GM18951 (cell line): ENCODE data around the gene FGR.

Experiments
- POLR2A ChIP-seq: IDR thresholded peaks from 4 replicates; pipeline ENCODE4 v1.6.1; 2011; ENCODE audit warnings: mild to moderate bottlenecking; ENCODE audit not compliant: insufficient read length, insufficient read depth; ENCODE audit errors: extremely low read depth
- in situ Hi-C: fragments of 300-500 bp; cut with MboI; formaldehyde crosslinking; loops from one replicate; pipeline ENCODE4 v1.12.0; 2022; ENCODE audit warnings: low sequenced_read_pairs, mixed read lengths, inconsistent platforms; ENCODE audit not compliant: unreplicated experiment

Gene FGR

GRCh38 chr1:27602462-27603308 is 32.3 kb downstream of the FGR start:
- in situ Hi-C loops: no loop called here
- TF ChIP-seq POLR2A: no peak

- no peak for TF ChIP-seq POLR2A
- in situ Hi-C loops: no loop called here
These were observed 33.1 kb downstream of the FGR start for GRCh38 chr1:27601771-27602461.

GRCh38 chr1:27601321-27601770 is 33.6 kb downstream of the FGR start:
- in situ Hi-C loops: no loop called here
- no peak for TF ChIP-seq POLR2A

GRCh38 chr1:27600498-27601175 is 34.3 kb downstream of the FGR start:
- in situ Hi-C loops: no loop called here
- no peak for TF ChIP-seq POLR2A

- in situ Hi-C loops: no loop called here
- no peak for TF ChIP-seq POLR2A
These were observed 35.1 kb downstream of the FGR start for GRCh38 chr1:27599605-27600497.

DNA sequence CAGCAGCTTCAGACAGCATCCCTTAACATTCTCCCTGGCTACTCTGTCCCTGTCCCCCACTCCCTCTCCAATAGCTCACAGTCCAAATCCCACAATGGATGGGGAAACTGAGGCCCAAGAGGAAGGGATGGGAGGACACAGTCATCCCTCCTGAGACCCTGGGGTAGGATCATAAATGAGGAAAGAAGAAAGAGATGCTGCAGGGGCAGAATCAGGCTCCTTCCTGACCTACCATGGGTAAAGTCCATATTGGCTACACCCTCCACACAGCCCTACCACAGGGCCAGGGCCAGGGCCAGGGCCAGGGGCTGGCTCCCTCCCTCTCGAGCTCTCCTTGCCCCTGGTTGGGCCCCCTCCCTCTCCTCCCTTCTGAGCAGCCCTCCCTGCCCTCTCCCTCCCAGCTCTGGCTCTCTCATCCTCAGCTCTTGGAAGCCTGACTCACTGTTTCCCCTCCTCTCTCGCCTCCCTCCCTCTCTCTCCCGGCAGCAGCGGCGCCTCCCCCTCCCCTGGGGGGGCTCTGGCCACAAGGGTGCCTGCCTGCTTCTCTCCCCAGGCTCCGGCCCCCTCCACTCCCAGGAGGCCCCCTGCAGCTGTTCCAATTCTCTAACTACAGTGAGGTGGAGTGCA is 36.0 kb downstream of the FGR start:
- no peak for TF ChIP-seq POLR2A
- in situ Hi-C loops: no loop called here

DNA sequence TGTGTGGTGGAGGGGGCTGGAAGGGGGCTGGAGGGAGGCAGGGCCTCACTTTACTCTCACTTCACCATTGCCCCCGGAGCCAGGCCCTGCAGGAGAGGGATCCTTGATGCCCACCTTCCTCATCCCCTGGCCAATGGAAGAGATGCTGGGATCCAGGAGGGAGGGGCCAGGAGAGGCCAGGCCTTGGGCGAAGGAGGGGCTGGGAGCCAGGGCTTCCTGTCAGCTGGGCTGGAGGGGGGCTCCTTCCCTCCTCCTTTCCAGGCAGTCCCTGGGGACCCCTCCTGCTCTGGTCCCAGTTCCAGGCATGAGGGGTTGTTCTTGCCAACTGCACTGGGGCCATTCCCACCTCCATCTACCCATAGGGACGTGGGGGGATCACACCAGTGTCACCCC is 36.7 kb downstream of the FGR start:
- in situ Hi-C loops: no loop called here
- TF ChIP-seq POLR2A: no peak

GRCh38 chr1:27597516-27598294 is 37.3 kb downstream of the FGR start:
- in situ Hi-C loops: no loop called here
- no peak for TF ChIP-seq POLR2A

DNA sequence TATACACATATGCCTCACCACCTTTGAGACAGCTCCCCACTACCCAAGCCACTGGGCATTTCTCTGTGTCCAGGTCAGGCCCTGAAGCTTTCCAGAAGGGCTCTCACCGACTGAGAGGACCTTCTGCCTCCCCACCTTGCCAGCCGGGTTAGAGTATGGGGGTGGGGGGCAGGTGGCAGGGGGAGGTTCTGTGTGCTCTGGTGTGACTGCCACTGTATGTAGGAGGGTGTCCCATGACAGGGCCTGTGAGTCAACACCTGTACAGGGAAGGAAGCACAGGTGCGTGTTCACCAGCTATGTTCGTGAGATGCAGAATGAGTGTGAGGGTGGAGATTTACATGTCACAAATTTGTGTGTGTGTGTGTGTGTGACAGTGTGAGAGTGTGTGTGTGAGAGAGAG is 38.0 kb downstream of the FGR start:
- in situ Hi-C loops: no loop called here
- TF ChIP-seq POLR2A: no peak

GRCh38 chr1:27596261-27596660 is 38.7 kb downstream of the FGR start:
- in situ Hi-C loops: no loop called here
- no peak for TF ChIP-seq POLR2A

DNA sequence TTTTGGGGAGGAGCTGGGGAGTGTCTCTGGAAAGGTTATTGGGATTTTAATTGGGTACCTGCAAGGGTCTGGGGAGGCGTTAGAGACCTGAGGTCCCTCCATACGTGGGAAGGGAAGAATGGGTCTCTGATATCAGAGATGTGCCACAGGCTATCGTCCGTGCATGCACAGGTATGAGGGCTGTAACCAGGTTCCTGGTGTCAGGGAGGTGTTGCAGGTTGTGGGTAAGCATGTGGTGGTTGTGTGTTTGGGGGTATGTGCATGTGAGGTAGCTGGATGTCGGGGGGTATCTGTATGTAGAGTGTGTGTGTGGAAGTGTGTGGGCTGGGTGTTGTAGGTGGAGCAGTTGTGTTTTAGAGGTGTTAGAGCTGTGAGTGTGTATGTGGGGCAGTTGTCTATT is 39.4 kb downstream of the FGR start:
- in situ Hi-C loops: no loop called here
- no peak for TF ChIP-seq POLR2A
